Panc1 (cell line): ENCODE measurements around the gene LILRB2.
"Not testable (repeated sequence)": the region's sequence is repeated elsewhere in the genome, so short reads cannot be mapped to it uniquely, and the experiment has no call there.

Experiments
- POLR2AphosphoS5 ChIP-seq: IDR thresholded peaks from 2 replicates; pipeline ENCODE4 v1.6.1; 2012; ENCODE audit warnings: mild to moderate bottlenecking, low read depth, low read length, moderate library complexity
- SIN3A ChIP-seq: IDR thresholded peaks from 2 replicates; pipeline ENCODE4 v1.6.1; 2012; ENCODE audit warnings: low read depth, mild to moderate bottlenecking, low read length, moderate library complexity, borderline replicate concordance; ENCODE audit not compliant: insufficient read depth
- TF ChIP-seq, protein P1 (sequence below): fragments of 450-650 bp; IDR thresholded peaks from 2 replicates; pipeline ENCODE4 v1.5.1; 2017; ENCODE audit warnings: mild to moderate bottlenecking
- TF ChIP-seq, protein P2 (sequence below), 2 experiments: IDR thresholded peaks; 2 replicates each; pipeline ENCODE4 v1.6.1; 2011 to 2012; ENCODE audit warnings: low read depth in 2 of 2, control low read depth in 1 of 2, low read length in 1 of 2, mild to moderate bottlenecking in 1 of 2, moderate library complexity in 1 of 2; ENCODE audit not compliant: insufficient read depth in 1 of 2

DNA sequence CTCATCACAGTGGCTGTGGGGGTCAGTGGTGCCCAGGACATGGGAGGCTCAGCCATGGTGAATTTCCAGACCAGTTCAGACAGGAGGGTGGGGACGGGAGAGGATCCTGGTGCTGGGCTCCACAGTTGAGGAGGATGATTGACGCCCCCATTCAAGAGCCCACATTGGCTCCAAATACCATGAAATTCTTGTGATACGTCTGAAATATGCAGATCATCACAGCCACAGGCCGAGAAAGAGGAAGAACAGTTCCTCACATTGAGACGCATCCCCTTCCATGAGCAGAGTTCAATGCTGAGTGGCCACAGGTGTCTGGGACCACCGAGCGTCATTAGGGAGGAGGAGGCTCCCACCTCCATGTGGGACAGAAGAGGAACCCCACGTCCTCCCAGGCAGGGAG, 37.1 kb downstream of the LILRB2 start:
- TF ChIP-seq, protein P1, sequence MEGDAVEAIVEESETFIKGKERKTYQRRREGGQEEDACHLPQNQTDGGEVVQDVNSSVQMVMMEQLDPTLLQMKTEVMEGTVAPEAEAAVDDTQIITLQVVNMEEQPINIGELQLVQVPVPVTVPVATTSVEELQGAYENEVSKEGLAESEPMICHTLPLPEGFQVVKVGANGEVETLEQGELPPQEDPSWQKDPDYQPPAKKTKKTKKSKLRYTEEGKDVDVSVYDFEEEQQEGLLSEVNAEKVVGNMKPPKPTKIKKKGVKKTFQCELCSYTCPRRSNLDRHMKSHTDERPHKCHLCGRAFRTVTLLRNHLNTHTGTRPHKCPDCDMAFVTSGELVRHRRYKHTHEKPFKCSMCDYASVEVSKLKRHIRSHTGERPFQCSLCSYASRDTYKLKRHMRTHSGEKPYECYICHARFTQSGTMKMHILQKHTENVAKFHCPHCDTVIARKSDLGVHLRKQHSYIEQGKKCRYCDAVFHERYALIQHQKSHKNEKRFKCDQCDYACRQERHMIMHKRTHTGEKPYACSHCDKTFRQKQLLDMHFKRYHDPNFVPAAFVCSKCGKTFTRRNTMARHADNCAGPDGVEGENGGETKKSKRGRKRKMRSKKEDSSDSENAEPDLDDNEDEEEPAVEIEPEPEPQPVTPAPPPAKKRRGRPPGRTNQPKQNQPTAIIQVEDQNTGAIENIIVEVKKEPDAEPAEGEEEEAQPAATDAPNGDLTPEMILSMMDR = not testable (repeated sequence)
- TF ChIP-seq, protein P2, sequence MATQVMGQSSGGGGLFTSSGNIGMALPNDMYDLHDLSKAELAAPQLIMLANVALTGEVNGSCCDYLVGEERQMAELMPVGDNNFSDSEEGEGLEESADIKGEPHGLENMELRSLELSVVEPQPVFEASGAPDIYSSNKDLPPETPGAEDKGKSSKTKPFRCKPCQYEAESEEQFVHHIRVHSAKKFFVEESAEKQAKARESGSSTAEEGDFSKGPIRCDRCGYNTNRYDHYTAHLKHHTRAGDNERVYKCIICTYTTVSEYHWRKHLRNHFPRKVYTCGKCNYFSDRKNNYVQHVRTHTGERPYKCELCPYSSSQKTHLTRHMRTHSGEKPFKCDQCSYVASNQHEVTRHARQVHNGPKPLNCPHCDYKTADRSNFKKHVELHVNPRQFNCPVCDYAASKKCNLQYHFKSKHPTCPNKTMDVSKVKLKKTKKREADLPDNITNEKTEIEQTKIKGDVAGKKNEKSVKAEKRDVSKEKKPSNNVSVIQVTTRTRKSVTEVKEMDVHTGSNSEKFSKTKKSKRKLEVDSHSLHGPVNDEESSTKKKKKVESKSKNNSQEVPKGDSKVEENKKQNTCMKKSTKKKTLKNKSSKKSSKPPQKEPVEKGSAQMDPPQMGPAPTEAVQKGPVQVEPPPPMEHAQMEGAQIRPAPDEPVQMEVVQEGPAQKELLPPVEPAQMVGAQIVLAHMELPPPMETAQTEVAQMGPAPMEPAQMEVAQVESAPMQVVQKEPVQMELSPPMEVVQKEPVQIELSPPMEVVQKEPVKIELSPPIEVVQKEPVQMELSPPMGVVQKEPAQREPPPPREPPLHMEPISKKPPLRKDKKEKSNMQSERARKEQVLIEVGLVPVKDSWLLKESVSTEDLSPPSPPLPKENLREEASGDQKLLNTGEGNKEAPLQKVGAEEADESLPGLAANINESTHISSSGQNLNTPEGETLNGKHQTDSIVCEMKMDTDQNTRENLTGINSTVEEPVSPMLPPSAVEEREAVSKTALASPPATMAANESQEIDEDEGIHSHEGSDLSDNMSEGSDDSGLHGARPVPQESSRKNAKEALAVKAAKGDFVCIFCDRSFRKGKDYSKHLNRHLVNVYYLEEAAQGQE (IDR thresholded peaks at IDR 0.05; ENCODE audit: insufficient read depth in 1 of 2, low read depth in 2 of 2, low read length in 1 of 2) = not testable (repeated sequence)
- TF ChIP-seq POLR2AphosphoS5, SIN3A: not testable (repeated sequence)
